GM19193 (cell line): ENCODE results near the gene TRIM33.

Source experiments
- POLR2A ChIP-seq: IDR thresholded peaks from 4 replicates; pipeline ENCODE4 v1.6.1; 2011; ENCODE audit not compliant: insufficient read depth, insufficient read length; ENCODE audit errors: extremely low read depth

TRIM33 gene

DNA sequence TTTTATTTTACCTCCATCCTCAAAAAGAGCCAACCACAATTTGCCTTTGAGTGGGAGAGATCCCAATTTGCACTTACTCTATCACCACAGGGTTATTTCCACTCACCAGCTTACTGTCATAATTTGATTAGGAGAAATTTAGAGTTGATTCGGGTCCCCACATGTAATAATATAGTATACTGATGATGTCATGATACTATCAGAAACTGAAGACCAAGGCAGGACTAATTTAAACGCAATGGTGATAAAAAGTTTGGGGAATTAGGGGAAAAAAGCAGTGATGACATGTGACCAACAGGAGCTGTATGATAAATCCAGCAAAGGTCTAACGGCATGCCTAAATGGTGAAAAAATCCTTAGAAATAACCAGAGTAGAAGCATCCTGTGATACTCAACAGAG lies 54.4 kb downstream of the TRIM33 start:
- TF ChIP-seq POLR2A = no peak

DNA sequence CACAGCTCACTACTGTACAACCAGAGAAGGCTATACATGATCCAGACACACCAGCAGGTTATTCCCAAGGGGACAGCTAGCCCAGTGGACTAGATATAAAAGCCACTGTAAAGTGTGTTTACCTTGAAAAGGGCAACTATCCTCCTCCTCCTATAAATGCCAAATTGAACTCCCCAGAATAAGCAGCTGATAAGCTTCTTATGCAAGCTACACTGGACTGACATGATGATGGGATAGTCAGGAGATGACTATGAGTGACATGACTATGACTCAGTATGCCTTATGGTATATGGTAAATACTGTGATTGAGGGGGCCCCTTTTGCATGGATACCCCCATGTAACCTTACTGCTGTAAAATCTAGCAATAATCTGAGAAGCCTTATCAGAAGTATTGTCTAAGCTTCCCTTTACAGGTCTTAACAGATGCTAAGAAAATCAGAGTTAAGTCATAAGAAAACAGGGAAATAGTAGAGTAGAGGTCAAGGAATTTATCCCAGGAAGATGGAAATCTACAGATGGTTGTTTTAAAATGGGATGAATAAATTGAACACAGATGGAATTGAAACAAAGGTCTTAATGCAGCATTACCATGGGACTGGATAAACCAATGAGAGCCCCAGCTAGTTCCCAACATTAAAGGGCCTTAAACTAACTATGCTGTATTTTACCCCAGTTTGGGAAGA lies 55.8 kb downstream of the TRIM33 start:
- no peak for TF ChIP-seq POLR2A

DNA sequence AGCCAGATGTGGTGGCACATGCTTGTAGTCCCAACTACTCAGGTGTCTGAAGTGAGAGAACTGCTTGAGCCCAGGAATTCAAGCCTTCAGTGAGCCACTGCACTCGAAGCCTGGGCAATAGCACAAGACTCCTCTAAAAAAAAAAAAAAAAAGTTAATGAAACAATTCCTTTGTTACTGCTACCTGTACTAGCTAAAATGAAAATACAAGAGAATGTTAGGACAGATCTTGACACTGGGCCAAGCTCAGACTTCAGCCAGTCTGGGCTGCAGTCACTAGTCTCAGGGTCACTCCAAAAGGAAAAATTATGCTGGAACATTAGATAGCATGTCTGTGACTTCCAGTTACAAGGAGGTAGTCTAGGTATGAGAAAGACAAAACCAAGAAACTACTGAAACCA lies 56.5 kb downstream of the TRIM33 start:
- TF ChIP-seq POLR2A = no peak

DNA sequence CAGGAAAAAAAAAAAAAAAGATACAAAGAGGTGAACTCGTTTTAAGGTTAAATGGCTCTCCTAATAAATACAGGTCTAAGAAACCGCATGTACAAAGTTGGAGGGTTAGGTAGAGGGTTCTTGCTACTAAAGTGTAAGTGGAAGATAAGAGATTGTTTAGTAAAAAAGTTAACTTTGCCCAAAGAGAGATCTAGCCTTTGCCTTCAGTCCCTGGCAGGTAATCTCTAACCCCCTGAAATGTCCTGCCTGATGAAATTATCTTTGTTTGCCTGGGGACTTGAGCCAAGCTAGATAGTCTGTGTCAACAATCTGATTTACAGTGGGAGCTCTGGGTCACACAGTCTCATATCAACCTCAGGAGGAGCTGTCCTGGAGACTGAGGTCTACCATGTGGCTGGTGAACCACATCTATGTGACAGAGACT lies 57.6 kb downstream of the TRIM33 start:
- TF ChIP-seq POLR2A = no peak

DNA sequence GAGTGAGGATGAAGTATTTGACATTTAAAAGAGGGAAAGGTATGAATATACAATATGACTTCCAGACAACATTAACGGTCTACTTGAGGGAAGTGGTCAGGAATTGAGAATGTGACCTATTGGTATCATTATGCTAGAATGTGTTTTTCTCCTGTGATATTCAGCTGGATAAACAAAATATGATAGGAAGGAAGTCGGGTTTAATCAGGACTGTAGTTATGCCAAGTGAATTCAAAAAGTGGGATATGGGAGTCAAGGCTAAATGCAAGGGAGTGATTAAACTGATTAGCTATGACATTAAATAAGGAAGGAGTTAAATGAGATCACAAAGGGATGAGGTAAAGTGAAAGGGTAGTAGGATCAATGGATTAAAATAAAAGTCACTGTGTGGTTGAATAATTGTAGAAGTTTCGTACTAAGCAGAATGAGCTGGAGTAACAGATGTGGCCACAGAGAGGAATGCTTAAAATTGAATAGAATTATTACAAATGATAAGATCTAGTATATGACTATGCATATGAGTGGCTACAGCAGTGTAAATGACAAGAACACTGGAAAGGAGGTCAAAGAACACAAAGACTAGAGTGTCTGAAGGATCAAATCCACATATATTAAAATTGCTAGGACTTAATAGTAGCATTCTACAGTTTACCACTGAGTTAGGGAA lies 62.5 kb downstream of the TRIM33 start:
- TF ChIP-seq POLR2A = no peak

DNA sequence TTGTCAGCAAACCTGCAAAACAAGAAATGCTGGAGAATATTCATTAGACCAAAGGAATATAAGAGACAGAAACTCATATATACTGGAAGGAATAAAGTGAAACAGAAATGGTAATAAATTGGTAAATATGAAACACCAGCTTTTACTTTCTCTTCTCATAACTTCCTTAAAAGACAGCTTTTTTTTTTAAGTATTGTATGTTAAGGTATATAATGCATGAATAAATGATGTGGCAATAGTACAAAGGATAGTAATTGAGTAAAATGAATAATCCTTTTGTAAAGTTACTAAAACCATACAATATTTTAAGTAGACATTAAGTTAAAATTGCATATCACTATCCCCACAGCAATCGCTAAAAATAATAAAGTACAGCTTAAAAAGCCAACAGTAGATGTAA lies 64.8 kb downstream of the TRIM33 start:
- no peak for TF ChIP-seq POLR2A

DNA sequence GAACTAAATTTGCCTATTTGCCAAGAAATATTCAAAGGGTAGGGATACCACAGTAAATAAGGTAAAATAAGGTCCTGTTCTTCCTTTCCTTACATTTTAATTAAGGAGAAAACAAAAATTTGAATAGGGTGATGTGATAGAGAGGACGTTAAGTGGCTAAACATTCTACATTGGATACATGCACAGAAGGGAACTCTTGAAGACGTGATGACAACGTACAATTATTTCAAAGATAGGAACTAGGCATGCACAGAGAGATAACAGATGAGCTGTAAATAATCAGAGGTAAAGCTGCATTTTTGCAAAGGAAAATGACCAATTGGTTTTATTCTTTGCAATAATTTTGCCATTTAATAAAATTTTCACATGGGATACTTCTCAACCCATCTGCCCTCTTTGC lies 69.7 kb downstream of the TRIM33 start:
- no peak for TF ChIP-seq POLR2A

DNA sequence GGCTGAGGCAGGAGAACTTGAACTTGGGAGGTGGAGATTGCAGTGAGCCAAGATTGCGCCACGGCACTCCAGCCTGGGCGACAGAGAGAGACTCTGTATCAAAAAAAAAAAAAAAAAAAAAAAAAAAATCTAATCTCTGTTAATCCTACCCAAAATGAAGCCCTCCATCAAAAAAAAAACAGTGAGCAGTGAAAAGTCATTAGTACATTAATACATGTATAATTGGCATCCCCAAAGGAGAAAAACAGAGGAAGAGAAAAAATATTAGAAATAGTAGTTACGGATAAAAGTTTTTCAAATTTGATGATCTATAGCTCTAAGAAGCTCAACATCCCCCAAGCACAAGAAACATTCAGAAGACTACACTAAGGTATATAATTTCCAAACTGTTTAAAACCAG lies 71.6 kb downstream of the TRIM33 start:
- no peak for TF ChIP-seq POLR2A

DNA sequence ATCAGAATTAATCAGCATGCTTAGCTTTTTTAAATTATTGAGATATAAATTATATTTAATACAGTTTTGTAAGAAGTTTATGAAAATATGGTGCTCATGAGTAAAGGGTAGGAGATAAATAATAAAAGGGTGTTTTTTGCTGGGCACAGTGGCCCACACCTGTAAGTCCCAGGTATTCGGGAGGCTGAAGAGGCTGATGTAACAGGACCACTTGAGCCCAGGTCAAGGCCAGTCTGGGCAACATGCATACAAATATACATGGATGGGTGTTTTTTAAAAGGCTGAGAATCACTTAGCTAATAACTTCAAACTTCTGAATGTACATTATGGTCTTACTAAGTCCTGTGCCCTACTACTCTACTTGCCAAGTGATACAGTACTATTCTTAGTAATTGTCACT lies 73.2 kb downstream of the TRIM33 start:
- no peak for TF ChIP-seq POLR2A

DNA sequence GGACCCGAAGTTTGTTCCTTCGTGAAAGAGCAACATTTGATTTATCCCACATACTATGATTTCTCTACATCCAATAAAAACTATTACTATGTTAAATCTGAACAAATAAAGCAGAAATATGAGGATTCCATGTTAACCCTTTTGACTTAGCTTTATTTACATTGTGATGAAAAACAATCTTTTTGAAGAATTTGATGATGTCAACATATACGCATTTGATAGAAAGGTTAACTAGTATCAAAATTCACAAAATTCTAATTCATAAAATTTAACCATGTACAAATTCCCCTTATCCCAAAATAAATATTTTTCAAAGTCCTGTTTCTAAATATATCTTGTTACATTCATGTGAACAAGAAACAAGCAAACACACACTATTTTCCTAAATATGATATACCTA lies 74.2 kb downstream of the TRIM33 start:
- no peak for TF ChIP-seq POLR2A

DNA sequence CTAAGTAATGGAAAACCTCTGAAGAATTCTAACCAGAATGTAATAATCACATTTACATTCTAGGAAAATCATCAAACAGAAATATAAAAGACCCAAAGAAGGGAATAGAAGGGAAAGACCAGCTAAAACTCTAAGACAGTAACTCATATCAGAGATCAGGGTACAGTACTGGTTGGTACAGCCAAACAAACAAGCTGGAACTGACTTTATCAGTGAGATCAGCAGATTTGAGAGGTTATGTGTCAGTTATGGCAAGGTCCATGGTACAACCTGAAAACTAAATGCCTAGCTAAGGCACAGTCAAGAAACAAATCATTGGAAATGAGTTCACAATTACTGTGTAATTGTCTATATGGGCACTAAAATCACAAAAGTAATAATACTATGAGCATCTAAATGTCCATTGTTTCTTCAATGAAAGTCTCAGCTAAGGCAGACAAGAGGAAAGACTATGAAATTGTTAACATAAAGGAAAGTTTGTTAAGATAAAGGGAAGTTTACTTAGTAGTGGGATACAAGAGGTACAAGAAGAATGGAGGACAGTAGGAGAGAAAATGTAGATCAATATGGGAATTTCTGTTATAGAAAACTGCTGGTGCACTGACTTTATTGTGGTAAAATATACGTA lies 75.8 kb downstream of the TRIM33 start:
- no peak for TF ChIP-seq POLR2A

DNA sequence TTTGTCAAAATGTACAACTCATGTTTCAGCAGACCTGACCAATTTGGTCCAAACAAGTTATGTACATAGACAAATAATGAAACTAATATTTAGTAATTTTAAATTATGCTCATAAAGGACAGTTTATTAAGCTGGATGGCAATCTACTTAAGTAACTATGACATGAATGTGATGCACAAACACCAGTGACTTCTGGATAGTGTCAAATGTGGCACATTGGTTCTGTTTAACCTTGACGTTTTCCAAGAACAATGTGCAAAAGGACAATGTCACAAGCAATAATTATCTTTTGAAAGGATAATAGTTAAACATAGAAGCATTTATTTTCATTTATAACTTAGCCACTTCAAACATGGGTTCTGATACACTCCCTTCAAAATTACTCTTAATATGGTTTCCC lies 80.0 kb downstream of the TRIM33 start:
- no peak for TF ChIP-seq POLR2A

DNA sequence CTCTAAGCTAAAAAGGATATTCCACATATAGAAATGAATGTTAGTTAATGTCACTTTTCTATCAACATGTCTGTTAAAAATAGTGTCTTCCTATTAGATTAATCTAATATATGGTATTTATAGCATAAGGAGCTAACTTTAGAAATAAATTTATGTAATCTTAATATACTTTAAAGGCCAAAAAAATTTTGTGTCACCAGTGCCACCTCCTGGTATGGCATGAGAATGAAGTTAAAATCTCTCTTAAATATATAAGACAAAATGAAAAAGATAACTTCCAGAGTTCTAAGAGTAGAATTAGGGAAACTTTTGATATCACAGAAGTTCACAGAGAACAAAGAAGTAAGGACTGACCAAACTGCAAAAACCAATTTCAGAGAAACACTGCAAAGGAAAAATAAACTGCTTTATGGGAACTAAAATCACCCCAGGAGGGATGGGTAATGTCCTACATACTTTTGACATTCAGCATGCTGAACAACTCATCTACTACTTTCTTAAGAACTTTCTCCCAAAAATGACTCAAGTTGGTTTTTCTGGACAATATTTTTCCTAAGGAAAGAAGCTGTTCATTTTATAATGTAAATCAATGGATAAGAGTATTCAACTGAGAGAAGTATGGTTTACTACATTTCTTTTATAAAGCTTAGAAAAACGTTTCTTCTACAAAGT lies 82.8 kb downstream of the TRIM33 start:
- TF ChIP-seq POLR2A = no peak

DNA sequence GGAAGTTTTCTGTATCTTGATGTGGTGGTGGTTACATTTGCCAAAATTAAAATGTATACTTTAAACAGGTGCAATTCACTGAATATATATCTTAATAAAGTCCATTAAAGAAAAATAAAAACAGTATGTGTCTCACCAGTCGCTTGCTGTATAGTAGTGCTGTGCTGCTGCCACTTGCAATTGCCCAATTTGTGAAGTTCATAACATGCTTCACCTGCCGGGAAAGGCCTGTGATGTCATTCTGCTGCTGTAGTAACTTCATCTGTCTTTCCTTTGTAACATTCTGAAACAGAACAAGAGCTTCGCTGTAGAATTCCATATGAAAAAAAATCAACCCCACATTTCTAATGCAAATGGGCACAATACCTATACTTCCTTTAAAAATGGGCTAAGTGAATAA lies 83.4 kb downstream of the TRIM33 start:
- no peak for TF ChIP-seq POLR2A

DNA sequence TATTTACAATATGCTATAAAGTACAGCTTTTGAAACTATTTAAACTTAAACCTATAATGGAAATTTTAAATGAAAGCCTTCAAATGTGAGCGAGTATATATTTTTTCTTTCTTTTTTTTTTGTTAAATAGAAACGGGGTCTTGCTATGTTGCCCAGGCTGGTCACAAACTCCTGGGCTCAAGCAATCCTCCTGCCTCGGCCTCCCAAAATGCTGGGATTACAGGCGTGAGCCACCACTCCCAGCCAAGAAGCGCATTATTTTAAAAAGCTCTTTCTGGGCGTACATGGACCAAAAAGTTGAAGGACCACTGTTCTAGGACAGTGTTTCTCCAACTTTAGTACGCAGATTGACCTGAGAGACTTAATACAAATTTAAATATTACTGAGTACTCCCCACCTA lies 87.5 kb downstream of the TRIM33 start:
- no peak for TF ChIP-seq POLR2A

DNA sequence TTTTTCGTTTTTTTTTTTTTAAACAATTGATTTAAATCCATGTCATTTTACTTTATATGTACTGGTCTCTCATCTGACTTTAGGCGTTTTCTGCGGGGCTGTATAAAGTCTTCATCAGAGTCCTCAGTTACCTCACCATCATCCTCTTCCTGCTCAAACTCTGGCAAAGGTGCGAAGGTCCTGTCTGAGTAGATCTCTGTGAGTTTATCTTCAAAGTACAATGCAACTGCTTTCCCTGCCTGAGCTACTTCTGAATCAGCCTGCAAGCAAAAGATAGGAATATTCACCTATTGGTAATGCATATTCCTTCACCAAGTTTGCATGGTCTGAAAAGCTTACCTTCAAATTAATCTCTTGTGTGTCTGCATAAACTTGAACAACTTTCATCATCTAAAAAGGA lies 113.4 kb downstream of the TRIM33 start:
- no peak for TF ChIP-seq POLR2A
